K562 (cell line): ENCODE data around the gene RAD1. TPM values are rescaled to one million over a fixed set of nuclear protein-coding genes. Genes with fewer than 3 reads are reported as not detected.

Experiments
- ATAC-seq: fragments of 200-7000 bp; cut with Tn5 transposase; 3 replicates; pipeline ENCODE4 v1.9.1; 2020; ENCODE audit warnings: moderate library complexity
- BruUV-seq: library from RNA; stranded (reverse); fragments of 400-500 nt; replicated peaks from 2 replicates; lab custom pipeline; 2021; lab: Mats Ljungman, UMichigan
- CTCF ChIA-PET: fragments of 300-600 bp; formaldehyde crosslinking; extraction: SDS; loops from one replicate; lab custom pipeline; 2021; ENCODE audit warnings: low intra/inter-chr PET ratio; lab: Yijun Ruan, JAX
- POLR2A ChIA-PET: fragments of 300-600, 350-650 bp; sonication (Branson Sonifier 250); formaldehyde crosslinking; extraction: SDS; loops from one replicate; lab custom pipeline; 2021; ENCODE audit warnings: antibody characterized with exemption, inconsistent platforms; lab: Yijun Ruan, JAX
- DNase-seq, 4 experiments: peaks; one replicate each; pipeline versions ENCODE4 v3.0.0 to v3.0.0-alpha.2; 2011 to 2018; ENCODE audit warnings: low spot score in 3 of 4, mixed read lengths in 3 of 4; ENCODE audit errors: extremely low read depth in 1 of 4
- FAIRE-seq: peaks from 2 replicates; lab custom pipeline; 2011; peaks lifted over from hg19 to GRCh38; lab: Jason Lieb, UNC
- H2AFZ ChIP-seq: 2 replicates; pipeline ENCODE4 v1.6.0; 2011; ENCODE audit warnings: low read depth, low read length, control low read depth, inconsistent platforms
- H3K27ac ChIP-seq: fragments of 200-600 bp; 3 replicates; pipeline ENCODE4 v1.8.0; 2011; ENCODE audit warnings: low read depth, mild to moderate bottlenecking, control low read depth, inconsistent platforms, low read length, moderate library complexity, mixed read lengths; ENCODE audit errors: extremely low read depth
- H3K27me3 ChIP-seq, 2 experiments: fragments of 300-600 bp in 1 of 2; 2 replicates in 1 of 2; 3 replicates in 1 of 2; pipeline versions ENCODE4 v1.6.0 to v1.8.0; 2011; ENCODE audit warnings: inconsistent platforms in 2 of 2, low read length in 2 of 2, mild to moderate bottlenecking in 1 of 2, mixed read lengths in 1 of 2, moderate library complexity in 1 of 2; ENCODE audit not compliant: control insufficient read depth in 2 of 2, insufficient read depth in 2 of 2
- H3K36me3 ChIP-seq: fragments of 300-600 bp; 3 replicates; pipeline ENCODE4 v1.8.0; 2011; ENCODE audit warnings: mild to moderate bottlenecking, low read length, inconsistent platforms; ENCODE audit not compliant: control insufficient read depth, insufficient read depth
- H3K4me1 ChIP-seq, 2 experiments: fragments of 200-600 bp in 1 of 2; replicated peaks in 1 of 2; 2 replicates in 1 of 2; 3 replicates in 1 of 2; pipeline versions ENCODE4 v1.5.1 to v1.8.0; 2011; ENCODE audit warnings: inconsistent platforms in 2 of 2, low read length in 2 of 2, mild to moderate bottlenecking in 1 of 2, mixed read lengths in 1 of 2, moderate library complexity in 1 of 2; ENCODE audit not compliant: control insufficient read depth in 2 of 2, insufficient read depth in 2 of 2
- H3K4me2 ChIP-seq: 2 replicates; pipeline ENCODE4 v1.6.1; 2011; ENCODE audit warnings: low read length, control low read depth, inconsistent platforms, mixed read lengths; ENCODE audit not compliant: insufficient read depth
- H3K4me3 ChIP-seq: fragments of 200-600 bp; sonication (generic), shearing (Covaris generic); 2 replicates; pipeline ENCODE4 v1.5.1; 2016; ENCODE audit warnings: control low read depth, inconsistent platforms
- H3K79me2 ChIP-seq: fragments of 200-600 bp; 3 replicates; pipeline ENCODE4 v1.8.0; 2011; ENCODE audit warnings: low read length, inconsistent platforms; ENCODE audit not compliant: control insufficient read depth, insufficient read depth
- H3K9ac ChIP-seq, 2 experiments: 2 replicates each; pipeline versions ENCODE4 v1.6.0 to v1.6.1; 2011; ENCODE audit warnings: low read depth in 2 of 2, low read length in 2 of 2, control low read depth in 1 of 2, inconsistent platforms in 1 of 2, mild to moderate bottlenecking in 1 of 2, mixed read lengths in 1 of 2; ENCODE audit not compliant: insufficient read depth in 1 of 2
- H3K9me1 ChIP-seq: one replicate; pipeline ENCODE4 v1.6.0; 2011; ENCODE audit warnings: inconsistent platforms, mild to moderate bottlenecking, low read length, moderate library complexity; ENCODE audit not compliant: control insufficient read depth, insufficient read depth
- H3K9me3 ChIP-seq: replicated peaks from 2 replicates; pipeline ENCODE4 v1.5.1; 2011; ENCODE audit warnings: low read depth, low read length, inconsistent platforms; ENCODE audit not compliant: control insufficient read depth, insufficient read depth
- H4K20me1 ChIP-seq: replicated peaks from 2 replicates; pipeline ENCODE4 v1.6.1; 2011; ENCODE audit warnings: low read length, inconsistent platforms, mixed read lengths; ENCODE audit not compliant: control insufficient read depth, insufficient read depth
- CSDE1 ChIP-seq, 2 experiments: fragments of 450-650 bp; IDR thresholded peaks; 2 replicates each; pipeline ENCODE4 v1.6.1; 2016; ENCODE audit warnings: mild to moderate bottlenecking in 1 of 2
- GTF2E2 ChIP-seq: fragments of 200-800 bp; sonication (Bioruptor generic); IDR thresholded peaks from 2 replicates; pipeline ENCODE4 v1.6.1; 2016; ENCODE audit warnings: missing genetic modification characterization, missing compliant biosample characterization
- KDM4B ChIP-seq, 2 experiments: fragments of 450-650 bp in 1 of 2; sonication (generic) in 1 of 2; IDR thresholded peaks; 2 replicates each; pipeline ENCODE4 v1.6.1; 2016 to 2017; ENCODE audit warnings: borderline replicate concordance in 2 of 2, antibody characterized with exemption in 1 of 2, low read depth in 1 of 2, mild to moderate bottlenecking in 1 of 2
- MEF2D ChIP-seq: conservative IDR thresholded peaks from 2 replicates; pipeline ENCODE4 v1.6.1; 2016; ENCODE audit warnings: low read depth, missing genetic modification characterization, missing compliant biosample characterization
- PML ChIP-seq: IDR thresholded peaks from 2 replicates; pipeline ENCODE4 v1.6.1; 2012; ENCODE audit warnings: low read length, inconsistent platforms
- POLR2A ChIP-seq: fragments of 450-650 bp; conservative IDR thresholded peaks from 2 replicates; pipeline ENCODE4 v1.6.1; 2016
- POLR2B ChIP-seq: fragments of 450-650 bp; IDR thresholded peaks from 2 replicates; pipeline ENCODE4 v1.6.1; 2018; ENCODE audit warnings: low read depth; ENCODE audit not compliant: partially characterized antibody
- POLR2H ChIP-seq: IDR thresholded peaks from 2 replicates; pipeline ENCODE4 v1.6.1; 2016; ENCODE audit warnings: missing genetic modification characterization, low read depth, mild to moderate bottlenecking, control low read depth, missing compliant biosample characterization, moderate library complexity
- PURB ChIP-seq: sonication (generic); formaldehyde crosslinking; IDR thresholded peaks from 2 replicates; pipeline ENCODE4 v1.9.0; 2021; ENCODE audit warnings: low read depth, mild to moderate bottlenecking, missing genetic modification reagents
- SETDB1 ChIP-seq: IDR thresholded peaks from one replicate; pipeline ENCODE4 v1.6.1; 2012; ENCODE audit warnings: low read length, control low read depth, inconsistent platforms
- SUPT5H ChIP-seq: fragments of 450-650 bp; IDR thresholded peaks from 2 replicates; pipeline ENCODE4 v1.6.1; 2016
- ZNF507 ChIP-seq: conservative IDR thresholded peaks from 2 replicates; pipeline ENCODE4 v1.6.1; 2017; ENCODE audit warnings: missing genetic modification characterization, missing compliant biosample characterization
- WGBS: fragments of 100-300 bp; shearing (Covaris generic); methylation state at CpG from one replicate; pipeline ENCODE4 v1.1.6; 2016; ENCODE audit warnings: low coverage, mixed read lengths; ENCODE audit not compliant: insufficient coverage; ENCODE audit errors: missing lambda C conversion rate; 5-methylcytosine and 5-hydroxymethylcytosine counted together
- in situ Hi-C: fragments of 300-500 bp; cut with MboI; formaldehyde crosslinking; loops from 4 replicates; pipeline ENCODE4 v1.15.0; 2018; ENCODE audit warnings: inconsistent platforms, mixed read lengths
- intact Hi-C: fragments of 100-400 bp; cut with micrococcal nuclease; formaldehyde crosslinking; loops from 2 replicates; pipeline ENCODE4 v1.14.2; 2022
- polyA plus RNA-seq, 8 experiments: library from polyadenylated mRNA; depleted of rRNA in 4 of 8; stranded (reverse) in 5 of 8; unstranded in 3 of 8; fragments of >200 nt; fragmentation: Nextera tagmentation in 2 of 8; fragmentation: Illumina TruSeq in 1 of 8; extraction: Ambion mirVana in 2 of 8; extraction: Trizol in 1 of 8; gene quantifications; 2 replicates each; pipeline versions ENCODE4 v1.2.1 to v1.2.3, GENCODE V29; 2011 to 2014; ENCODE audit warnings: inconsistent platforms in 1 of 8, missing spikeins in 1 of 8
- total RNA-seq, 7 experiments: library from RNA; depleted of rRNA in 6 of 7; stranded (reverse); fragments of >200 nt in 6 of 7; fragmentation: Illumina TruSeq in 2 of 7; extraction: Trizol in 2 of 7; gene quantifications; 2 replicates each; pipeline versions ENCODE4 v1.2.1 to v1.2.3, GENCODE V29; 2011 to 2021; ENCODE audit warnings: low replicate concordance in 1 of 7
- TF ChIP-seq, protein P1 (sequence below): fragments of 250-450 bp; sonication (Bioruptor Pico); IDR thresholded peaks from 2 replicates; pipeline ENCODE4 v1.5.1; 2021; ENCODE audit warnings: mild to moderate bottlenecking

Gene RAD1
- total and polyA plus RNA-seq, 9 of the 15 experiments (the other 6 are each of a cell fraction or from before 2014, with no cell fraction given) = 44.5 to 148 (median 60.8) TPM

GRCh38 chr5:34926318-34926888 lies 11.1 kb upstream of the RAD1 start:
- BruUV-seq = no TSS peak

DNA sequence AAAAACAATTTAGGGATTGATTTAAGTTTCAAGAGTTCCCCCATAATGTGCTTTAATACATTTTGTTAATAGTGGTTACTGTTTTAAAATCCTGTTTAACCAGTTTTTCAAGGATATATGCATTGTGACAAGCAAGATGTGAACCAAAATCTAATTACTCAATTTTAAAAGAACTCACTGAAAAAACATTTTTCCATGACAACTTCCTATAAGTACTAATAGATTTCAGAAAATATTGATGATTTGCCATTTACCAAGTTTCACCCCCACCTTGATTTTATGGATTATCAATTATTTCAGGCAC lies 9.1 kb upstream of the RAD1 start:
- no peaks in the 10 kb centered on the region for H4K20me1 ChIP-seq
- intact Hi-C loops (no loop called here), in situ Hi-C loops (loop anchor here (25.0 kb wide), 1 partner anchor 1462 kb away; no protein-coding TSS in a partner anchor)
- peaks cover 64% of the 10 kb centered on the region for H3K79me2 ChIP-seq
- H3K36me3 ChIP-seq = peaks cover 87% of the 10 kb centered on the region
- H2AFZ ChIP-seq = no peak overlapping the region
- no peak overlapping the region for H3K4me2 ChIP-seq
- H3K9ac ChIP-seq = no peak overlapping the region
- H3K9me1 ChIP-seq = no peaks in the 10 kb centered on the region
- no TSS peak for BruUV-seq
- 0 out of 4 replicates have a peak, but pooled peaks of 1 of the 2 experiments have one; percentile 5 for TF ChIP-seq KDM4B (IDR thresholded peaks at IDR 0.05; ENCODE audit: borderline replicate concordance in 2 of 2, low read depth in 1 of 2)
- TF ChIP-seq SETDB1 = no peak
- TF ChIP-seq, protein P1, sequence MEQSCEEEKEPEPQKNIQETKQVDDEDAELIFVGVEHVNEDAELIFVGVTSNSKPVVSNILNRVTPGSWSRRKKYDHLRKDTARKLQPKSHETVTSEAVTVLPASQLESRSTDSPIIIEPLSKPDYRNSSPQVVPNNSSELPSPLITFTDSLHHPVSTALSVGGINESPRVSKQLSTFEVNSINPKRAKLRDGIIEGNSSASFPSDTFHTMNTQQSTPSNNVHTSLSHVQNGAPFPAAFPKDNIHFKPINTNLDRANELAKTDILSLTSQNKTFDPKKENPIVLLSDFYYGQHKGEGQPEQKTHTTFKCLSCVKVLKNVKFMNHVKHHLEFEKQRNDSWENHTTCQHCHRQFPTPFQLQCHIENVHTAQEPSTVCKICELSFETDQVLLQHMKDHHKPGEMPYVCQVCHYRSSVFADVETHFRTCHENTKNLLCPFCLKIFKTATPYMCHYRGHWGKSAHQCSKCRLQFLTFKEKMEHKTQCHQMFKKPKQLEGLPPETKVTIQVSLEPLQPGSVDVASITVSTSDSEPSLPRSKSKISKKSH (CRISPR knock-in tag) = no peak
- 0 out of 2 replicates have a peak, but pooled peaks have one; percentile 21 for TF ChIP-seq GTF2E2 (tag)
- 0 out of 4 replicates have a peak, but pooled peaks of 1 of the 2 experiments have one; percentile 4 for TF ChIP-seq CSDE1 (IDR thresholded peaks at IDR 0.05)
- TF ChIP-seq ZNF507 (tag) = no peak
- no peak for TF ChIP-seq MEF2D (tag)
- 0 out of 2 replicates have a peak, but pooled peaks have one; percentile 6 for TF ChIP-seq POLR2H
- FAIRE-seq (no peak), ATAC-seq (no peak), DNase-seq (no peak)
- H3K4me1 ChIP-seq = peaks cover 16 to 24% of the 10 kb centered on the region in 2 experiments
- CTCF ChIA-PET = no interaction called here
- no peak overlapping the region for H3K4me3 ChIP-seq
- POLR2A ChIA-PET = interaction anchor here (4.2 kb wide), 1 partner anchor 9 kb away, joined by 37 read pairs; the partner anchor contains the start of genes BRIX1 and RAD1
- no peaks in the 10 kb centered on the region for H3K9me3 ChIP-seq
- H3K27ac ChIP-seq = peak overlapping the region; percentile 78; the same call in 2 of the 3 replicates
- no peaks in the 10 kb centered on the region for H3K27me3 ChIP-seq

More at GRCh38 chr5:34926318-34926888, 11.1 kb upstream of the RAD1 start:
- Histone ChIP-seq H3K9ac (no peak overlapping the region), H3K79me2 (peaks cover 62% of the 10 kb centered on the region), H3K4me3 (no peak overlapping the region), H3K4me2 (no peak overlapping the region), H4K20me1 (no peaks in the 10 kb centered on the region), H3K27me3 (no peaks in the 10 kb centered on the region), H3K36me3 (peaks cover 67% of the 10 kb centered on the region), H2AFZ (no peak overlapping the region), H3K4me1 (peaks cover 22 to 29% of the 10 kb centered on the region in 2 experiments), H3K9me3 (no peaks in the 10 kb centered on the region), H3K27ac (peak overlapping the region; percentile 14; the same call in 1 of the 3 replicates), H3K9me1 (no peaks in the 10 kb centered on the region)
- ChIA-PET POLR2A (interaction anchor here (4.2 kb wide), 1 partner anchor 11 kb away, joined by 37 read pairs; the partner anchor contains the start of genes BRIX1 and RAD1), CTCF (no interaction called here)
- peak; percentile 51 for TF ChIP-seq POLR2B
- TF ChIP-seq PML = 0 out of 2 replicates have a peak, but pooled peaks have one; percentile 31
- no peak for TF ChIP-seq PURB (CRISPR knock-in tag)
- peak; percentile 63 for TF ChIP-seq SUPT5H
- peak; percentile 61; the same call in 1 of the 2 replicates for TF ChIP-seq POLR2A
- WGBS = 85% methylated on average over 3 of the region's 3 CpGs
- DNase-seq (no peak), ATAC-seq (no peak), FAIRE-seq (no peak)
- in situ Hi-C loops (no loop called here), intact Hi-C loops (no loop called here)
